Measurements from ENCODE around the gene DSP. TPM values are rescaled to one million over a fixed set of nuclear protein-coding genes. Genes with fewer than 3 reads are reported as not detected.

Gene DSP
- total RNA-seq, 1 donor from 2014 or later, result 172 TPM

DNA sequence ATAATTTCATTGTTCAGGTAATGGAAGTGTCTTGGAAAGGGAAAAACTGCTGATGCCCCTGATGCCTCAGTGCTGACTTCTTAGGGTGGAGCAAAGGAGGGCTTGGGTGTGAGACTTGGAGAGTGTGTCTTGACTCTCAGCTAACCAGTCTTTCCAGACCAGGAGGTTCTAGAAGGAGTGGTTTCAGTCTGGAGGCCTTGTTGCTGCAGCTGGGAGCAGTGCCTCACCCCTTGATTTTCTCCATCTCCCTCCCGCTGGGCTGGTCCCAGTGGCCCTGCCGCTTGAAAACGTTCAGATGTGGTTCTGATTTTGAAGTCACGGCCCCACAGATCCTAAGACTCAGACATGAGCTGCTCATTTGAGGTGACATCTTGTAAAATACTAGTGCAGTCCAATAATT lies 5.4 kb downstream of the DSP start:
- peaks cover 50% of the 10 kb centered on the region for H3K4me1 Mint-ChIP-seq
- H3K36me3 Mint-ChIP-seq, result no peaks in the 10 kb centered on the region
- TF ChIP-seq CTCF (IDR thresholded peaks at IDR 0.05; ENCODE audit: unreplicated experiment), result no peak
- peak overlapping the region; percentile 74 for H3K27ac Mint-ChIP-seq
- H3K27me3 Mint-ChIP-seq (ENCODE audit: low read depth), result no peaks in the 10 kb centered on the region
- no peak for DNase-seq (ENCODE audit: low spot score in 2 of 2, unreplicated experiment in 2 of 2)
- no peak overlapping the region for H3K4me3 Mint-ChIP-seq
- no peaks in the 10 kb centered on the region for H3K9me3 Mint-ChIP-seq

DNA sequence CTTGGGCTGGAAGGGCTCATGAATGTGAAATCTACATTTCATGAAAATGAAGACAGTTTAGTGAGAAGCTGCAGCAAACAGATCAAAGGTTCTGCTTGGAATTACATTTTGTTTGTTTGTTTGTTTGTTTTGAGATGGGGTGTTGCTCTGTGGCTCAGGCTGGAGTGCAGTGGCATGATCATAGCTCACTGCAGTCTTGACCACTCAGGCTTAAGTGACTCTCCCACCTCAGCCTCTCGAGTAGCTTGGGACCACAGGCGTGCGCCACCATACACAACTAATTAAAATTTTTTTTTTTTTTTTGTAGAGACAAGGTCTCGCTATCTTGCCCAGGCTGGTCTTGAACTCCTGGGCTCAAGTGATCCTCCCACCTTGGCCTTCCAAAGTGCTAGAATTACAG lies 5.8 kb downstream of the DSP start:
- no peaks in the 10 kb centered on the region for H3K36me3 Mint-ChIP-seq
- H3K4me3 Mint-ChIP-seq, result no peak overlapping the region
- H3K4me1 Mint-ChIP-seq, result peaks cover 52% of the 10 kb centered on the region
- H3K27me3 Mint-ChIP-seq (ENCODE audit: low read depth), result no peaks in the 10 kb centered on the region
- no peaks in the 10 kb centered on the region for H3K9me3 Mint-ChIP-seq
- H3K27ac Mint-ChIP-seq, result peak overlapping the region; percentile 74
- no peak for DNase-seq (ENCODE audit: low spot score in 2 of 2, unreplicated experiment in 2 of 2)
- no peak for TF ChIP-seq CTCF (IDR thresholded peaks at IDR 0.05; ENCODE audit: unreplicated experiment)

DNA sequence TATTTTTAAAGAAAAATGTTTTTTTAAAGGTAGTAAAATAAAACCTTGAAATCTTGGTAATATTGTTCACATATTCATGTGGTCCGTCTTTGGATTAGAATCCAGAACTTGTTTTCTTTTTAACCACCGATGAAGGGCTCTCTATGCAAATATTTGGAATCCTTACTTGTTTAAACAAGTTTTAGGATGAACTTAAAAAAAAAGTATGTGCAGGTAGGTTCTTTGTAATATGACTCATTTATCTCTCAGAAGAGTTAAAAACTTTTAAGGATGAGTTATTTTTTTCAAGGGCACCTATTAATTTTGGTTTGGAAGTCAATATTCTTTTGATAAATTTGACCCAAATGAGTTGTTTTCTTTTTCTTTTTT lies 8.9 kb downstream of the DSP start:
- Mint-ChIP-seq H3K9me3 (no peaks in the 10 kb centered on the region), H3K4me3 (no peak overlapping the region), H3K27me3 (ENCODE audit: low read depth) (no peaks in the 10 kb centered on the region), H3K27ac (no peak overlapping the region), H3K4me1 (peaks cover 56% of the 10 kb centered on the region), H3K36me3 (no peaks in the 10 kb centered on the region)
- no peak for TF ChIP-seq CTCF (IDR thresholded peaks at IDR 0.05; ENCODE audit: unreplicated experiment)
- DNase-seq (ENCODE audit: low spot score in 2 of 2, unreplicated experiment in 2 of 2), result no peak

GRCh38 chr6:7554533-7555275 lies 13.2 kb downstream of the DSP start:
- Mint-ChIP-seq H3K4me3 (no peak overlapping the region), H3K27me3 (ENCODE audit: low read depth) (no peaks in the 10 kb centered on the region), H3K36me3 (peaks cover 18% of the 10 kb centered on the region), H3K9me3 (no peaks in the 10 kb centered on the region), H3K4me1 (peaks cover 29% of the 10 kb centered on the region), H3K27ac (peak overlapping the region; percentile 84)
- TF ChIP-seq CTCF (IDR thresholded peaks at IDR 0.05; ENCODE audit: unreplicated experiment), result no peak
- DNase-seq (ENCODE audit: low spot score in 2 of 2, unreplicated experiment in 2 of 2), result no peak

GRCh38 chr6:7555671-7556070 lies 14.2 kb downstream of the DSP start:
- no peak for TF ChIP-seq CTCF (IDR thresholded peaks at IDR 0.05; ENCODE audit: unreplicated experiment)
- DNase-seq (ENCODE audit: low spot score in 2 of 2, unreplicated experiment in 2 of 2), result no peak
- peak overlapping the region; percentile 61 for H3K27ac Mint-ChIP-seq
- H3K9me3 Mint-ChIP-seq, result no peaks in the 10 kb centered on the region
- H3K36me3 Mint-ChIP-seq, result peaks cover 24% of the 10 kb centered on the region
- peaks cover 29% of the 10 kb centered on the region for H3K4me1 Mint-ChIP-seq
- no peak overlapping the region for H3K4me3 Mint-ChIP-seq
- H3K27me3 Mint-ChIP-seq (ENCODE audit: low read depth), result no peaks in the 10 kb centered on the region
